Upper lobe of left lung (tissue), 6 donors: ENCODE measurements around the gene CMYA5. TPM values are rescaled to one million over a fixed set of nuclear protein-coding genes. Genes with fewer than 3 reads are reported as not detected.

Source experiments
- ATAC-seq, 2 donors: fragments of 200-7000 bp; cut with Tn5 transposase; one replicate each; pipeline ENCODE4 v1.9.1; 2022; ENCODE audit warnings: mild to moderate bottlenecking in 2 of 2, moderate library complexity in 2 of 2; ENCODE audit not compliant: low FRiP score in 2 of 2
- DNase-seq, 2 donors: peaks; one replicate each; pipeline ENCODE4 v3.0.0-alpha.2; 2019 to 2020
- H3K27ac ChIP-seq, 4 donors: fragments of 200-600 bp; sonication (generic); one replicate each; pipeline ENCODE4 v1.5.1; 2016 to 2019
- H3K27me3 ChIP-seq, 4 donors: fragments of 200-600 bp; sonication (generic); one replicate each; pipeline ENCODE4 v1.5.1; 2017 to 2019
- H3K36me3 ChIP-seq, 4 donors: fragments of 200-600 bp; sonication (generic); one replicate each; pipeline ENCODE4 v1.5.1; 2016 to 2019
- H3K4me1 ChIP-seq, 4 donors: fragments of 200-600 bp; sonication (generic); one replicate each; pipeline ENCODE4 v1.5.1; 2018 to 2019
- H3K4me3 ChIP-seq, 4 donors: fragments of 200-600 bp; sonication (generic); one replicate each; pipeline ENCODE4 v1.5.1; 2017 to 2019; ENCODE audit warnings: mild to moderate bottlenecking in 2 of 4, moderate library complexity in 1 of 4
- H3K9me3 ChIP-seq, 4 donors: fragments of 200-600 bp; sonication (generic); one replicate each; pipeline ENCODE4 v1.5.1; 2018 to 2019
- CTCF ChIP-seq, 6 experiments: fragments of 450-650 bp in 4 of 6; fragments of 200-600 bp in 2 of 6; sonication (generic) in 2 of 6; IDR thresholded peaks; one replicate each; pipeline ENCODE4 v1.5.1; 2016 to 2019; ENCODE audit warnings: antibody characterized with exemption in 6 of 6
- EP300 ChIP-seq, 4 donors: sonication (generic); formaldehyde crosslinking; IDR thresholded peaks; one replicate each; pipeline ENCODE4 v1.5.1; 2017; ENCODE audit warnings: antibody characterized with exemption in 4 of 4, control low read depth in 2 of 4
- POLR2A ChIP-seq, 4 donors: fragments of 450-650 bp; IDR thresholded peaks; one replicate each; pipeline ENCODE4 v1.5.1; 2016 to 2017; ENCODE audit warnings: antibody characterized with exemption in 4 of 4, mild to moderate bottlenecking in 2 of 4
- POLR2AphosphoS5 ChIP-seq, 2 donors: sonication (generic); formaldehyde crosslinking; IDR thresholded peaks; one replicate each; pipeline ENCODE4 v1.5.1; 2017; ENCODE audit warnings: antibody characterized with exemption in 2 of 2
- WGBS, 2 donors: methylation state at CpG; one replicate each; pipeline ENCODE4 v1.1.5; 2017 to 2018; 5-methylcytosine and 5-hydroxymethylcytosine counted together
- total RNA-seq, 6 donors: library from RNA; depleted of rRNA in 4 of 6; stranded (reverse); fragments of >200 nt in 4 of 6; gene quantifications; one replicate each; pipeline versions ENCODE4 v1.1.0 to v1.2.1, GENCODE V29; 2016 to 2021
- donor health status: DM: no; HTN: no; CAD: no; lungs with moderate emphysema.
- donor health status: DM: no; HTN: yes; CAD: no; lungs with severe emphysema.

Gene CMYA5
- total RNA-seq, 6 donors from 2014 or later = 0.77 to 12.6 (median 3.6) TPM

GRCh38 chr5:79844571-79844970 lies 154.9 kb downstream of the CMYA5 start:
- no peak for TF ChIP-seq POLR2A (IDR thresholded peaks at IDR 0.05)
- TF ChIP-seq POLR2AphosphoS5 (IDR thresholded peaks at IDR 0.05) = no peak
- TF ChIP-seq CTCF (IDR thresholded peaks at IDR 0.05) = no peak
- no peak for TF ChIP-seq EP300 (IDR thresholded peaks at IDR 0.05)

GRCh38 chr5:79845448-79846197 lies 156.0 kb downstream of the CMYA5 start:
- Histone ChIP-seq H3K27ac (no peak overlapping the region), H3K4me3 (no peak overlapping the region), H3K4me1 (no peaks in the 10 kb centered on the region), H3K36me3 (no peaks in the 10 kb centered on the region), H3K9me3 (no peaks in the 10 kb centered on the region), H3K27me3 (no peaks in the 10 kb centered on the region)
- ATAC-seq = peak in 1 of 2 donors; percentile 70
- DNase-seq = no peak
- TF ChIP-seq CTCF (IDR thresholded peaks at IDR 0.05) (no peak), POLR2AphosphoS5 (IDR thresholded peaks at IDR 0.05) (no peak), POLR2A (IDR thresholded peaks at IDR 0.05) (no peak), EP300 (IDR thresholded peaks at IDR 0.05) (no peak)
- 87 to 96% methylated on average over 7 of the region's 7 CpGs for whole genome bisulfite sequencing, 2 donors

More at GRCh38 chr5:79844571-79844970, 154.9 kb downstream of the CMYA5 start:
- H3K27ac ChIP-seq = no peak overlapping the region
- H3K9me3 ChIP-seq = no peaks in the 10 kb centered on the region
- no peaks in the 10 kb centered on the region for H3K36me3 ChIP-seq
- no peaks in the 10 kb centered on the region for H3K27me3 ChIP-seq
- DNase-seq = no peak
- WGBS, 2 donors = 71 to 100% methylated on average over 1 of the region's 1 CpG
- no peak for ATAC-seq
- H3K4me1 ChIP-seq = no peaks in the 10 kb centered on the region
- H3K4me3 ChIP-seq = no peak overlapping the region

GRCh38 chr5:79846198-79846521 lies 156.5 kb downstream of the CMYA5 start:
- Histone ChIP-seq H3K36me3 (no peaks in the 10 kb centered on the region), H3K27ac (no peak overlapping the region), H3K9me3 (no peaks in the 10 kb centered on the region), H3K4me3 (no peak overlapping the region), H3K4me1 (no peaks in the 10 kb centered on the region), H3K27me3 (no peaks in the 10 kb centered on the region)
- TF ChIP-seq POLR2AphosphoS5 (IDR thresholded peaks at IDR 0.05) (no peak), POLR2A (IDR thresholded peaks at IDR 0.05) (no peak), EP300 (IDR thresholded peaks at IDR 0.05) (no peak), CTCF (IDR thresholded peaks at IDR 0.05) (no peak)
- no peak for DNase-seq
- 79 to 84% methylated on average over 3 of the region's 3 CpGs for WGBS, 2 donors
- ATAC-seq = peak in 1 of 2 donors; percentile 57

GRCh38 chr5:79847561-79847960 lies 157.9 kb downstream of the CMYA5 start:
- Histone ChIP-seq H3K4me1 (no peaks in the 10 kb centered on the region), H3K36me3 (no peaks in the 10 kb centered on the region), H3K27me3 (no peaks in the 10 kb centered on the region), H3K27ac (no peak overlapping the region), H3K4me3 (no peak overlapping the region), H3K9me3 (no peaks in the 10 kb centered on the region)
- WGBS, 2 donors = 83 to 85% methylated on average over 8 of the region's 8 CpGs
- ATAC-seq (no peak), DNase-seq (no peak)
- TF ChIP-seq POLR2AphosphoS5 (IDR thresholded peaks at IDR 0.05) (no peak), POLR2A (IDR thresholded peaks at IDR 0.05) (no peak), CTCF (IDR thresholded peaks at IDR 0.05) (no peak), EP300 (IDR thresholded peaks at IDR 0.05) (no peak)

- Histone ChIP-seq H3K4me1 (no peaks in the 10 kb centered on the region), H3K4me3 (no peak overlapping the region), H3K9me3 (no peaks in the 10 kb centered on the region), H3K36me3 (no peaks in the 10 kb centered on the region), H3K27ac (no peak overlapping the region), H3K27me3 (no peaks in the 10 kb centered on the region)
- WGBS, 2 donors = 94% methylated on average over 16 of the region's 16 CpGs
- no peak for DNase-seq
- TF ChIP-seq POLR2A (IDR thresholded peaks at IDR 0.05) = no peak
- no peak for TF ChIP-seq CTCF (IDR thresholded peaks at IDR 0.05)
- TF ChIP-seq POLR2AphosphoS5 (IDR thresholded peaks at IDR 0.05) = no peak
- TF ChIP-seq EP300 (IDR thresholded peaks at IDR 0.05) = no peak
- no peak for ATAC-seq
Observed at GRCh38 chr5:79849061-79849460, 159.4 kb downstream of the CMYA5 start.
